H1 (cell line): ENCODE results near the gene IL1RAPL1. TPM values are rescaled to one million over a fixed set of nuclear protein-coding genes. Genes with fewer than 3 reads are reported as not detected.

Experiments used
- CTCF ChIA-PET: fragments of 300-600 bp; sonication (Branson Sonifier 250); formaldehyde crosslinking; loops from one replicate; lab custom pipeline; 2021; ENCODE audit not compliant: partially characterized antibody; lab: Charles Lee
- POLR2A ChIA-PET: fragments of 300-600 bp; sonication (Branson Sonifier 250); formaldehyde crosslinking; loops from one replicate; lab custom pipeline; 2021; ENCODE audit warnings: inconsistent platforms; ENCODE audit not compliant: partially characterized antibody; lab: Charles Lee
- DNase-seq, 2 experiments: peaks; one replicate each; pipeline versions ENCODE4 v3.0.0 to v3.0.0-alpha.2; 2010 to 2022; ENCODE audit warnings: low spot score in 2 of 2, low read depth in 1 of 2, mixed read lengths in 1 of 2
- FAIRE-seq: peaks from 2 replicates; lab custom pipeline; 2011; peaks lifted over from hg19 to GRCh38; lab: Jason Lieb, UNC
- H2AFZ ChIP-seq: 2 replicates; pipeline ENCODE4 v1.8.1; 2012; ENCODE audit warnings: low read length, inconsistent platforms
- H2AK5ac ChIP-seq: 2 replicates; pipeline ENCODE4 v1.6.1; 2013; ENCODE audit warnings: low read depth, low read length
- H2BK120ac ChIP-seq: replicated peaks from 2 replicates; pipeline ENCODE3; 2013; ENCODE audit warnings: low read depth, low read length, inconsistent platforms
- H2BK12ac ChIP-seq: 2 replicates; pipeline ENCODE4 v1.6.1; 2013; ENCODE audit warnings: low read depth, low read length
- H2BK15ac ChIP-seq: 2 replicates; pipeline ENCODE4 v1.6.1; 2013; ENCODE audit warnings: low read length
- H2BK20ac ChIP-seq: 2 replicates; pipeline ENCODE4 v1.6.1; 2013; ENCODE audit warnings: low read length
- H2BK5ac ChIP-seq: 2 replicates; pipeline ENCODE4 v1.6.1; 2013; ENCODE audit warnings: low read depth, low read length
- H3K14ac ChIP-seq: 2 replicates; pipeline ENCODE4 v1.6.1; 2013; ENCODE audit warnings: inconsistent platforms; ENCODE audit not compliant: insufficient read length
- H3K18ac ChIP-seq: 2 replicates; pipeline ENCODE4 v1.6.1; 2013; ENCODE audit warnings: low read length; ENCODE audit errors: extremely low read depth
- H3K23ac ChIP-seq: 2 replicates; pipeline ENCODE4 v1.6.1; 2013; ENCODE audit warnings: inconsistent platforms; ENCODE audit not compliant: insufficient read length
- H3K23me2 ChIP-seq: 2 replicates; pipeline ENCODE4 v1.6.1; 2013; ENCODE audit warnings: low read depth, low read length
- H3K27ac ChIP-seq: 2 replicates; pipeline ENCODE4 v1.6.1; 2011; ENCODE audit warnings: low read depth, low read length, inconsistent platforms
- H3K27me3 ChIP-seq, 4 experiments: replicated peaks in 1 of 4; 1 replicate in 1 of 4; 2 replicates in 3 of 4; pipeline versions ENCODE4 v1.6.1 to v1.8.1; 2011 to 2013; ENCODE audit warnings: low read length in 3 of 4, mild to moderate bottlenecking in 3 of 4, inconsistent platforms in 2 of 4, mixed read lengths in 2 of 4, moderate library complexity in 1 of 4; ENCODE audit not compliant: control insufficient read depth in 3 of 4, insufficient read depth in 3 of 4; ENCODE audit errors: extremely low read depth in 1 of 4
- H3K36me3 ChIP-seq, 4 experiments: 2 replicates each; pipeline versions ENCODE4 v1.6.1 to v1.8.1; 2011 to 2013; ENCODE audit warnings: mild to moderate bottlenecking in 4 of 4, low read length in 3 of 4, moderate library complexity in 2 of 4, control low read depth in 1 of 4, inconsistent platforms in 1 of 4; ENCODE audit not compliant: insufficient read depth in 4 of 4, control insufficient read depth in 2 of 4
- H3K4ac ChIP-seq: replicated peaks from 2 replicates; pipeline ENCODE3; 2013; ENCODE audit warnings: low read length, low read depth, mixed read lengths, inconsistent platforms; ENCODE audit not compliant: insufficient read length
- H3K4me1 ChIP-seq, 4 experiments: replicated peaks in 1 of 4; 1 replicate in 1 of 4; 2 replicates in 3 of 4; pipeline versions ENCODE4 v1.6.1 to v1.8.1; 2011 to 2013; ENCODE audit warnings: low read length in 3 of 4, inconsistent platforms in 2 of 4, mixed read lengths in 1 of 4; ENCODE audit not compliant: insufficient read depth in 4 of 4, control insufficient read depth in 3 of 4
- H3K4me2 ChIP-seq, 2 experiments: 2 replicates each; pipeline versions ENCODE4 v1.6.1 to v1.8.1; 2011 to 2013; ENCODE audit warnings: low read depth in 2 of 2, low read length in 2 of 2, control low read depth in 1 of 2, inconsistent platforms in 1 of 2, mild to moderate bottlenecking in 1 of 2; ENCODE audit not compliant: insufficient read depth in 1 of 2
- H3K4me3 ChIP-seq, 4 experiments: fragments of 200-600, 300-600 bp in 1 of 4; sonication (generic), shearing (Covaris generic), sonication (Bioruptor Twin) in 1 of 4; 2 replicates each; pipeline versions ENCODE4 v1.5.1 to v1.8.1; 2011 to 2016; ENCODE audit warnings: low read length in 4 of 4, low read depth in 3 of 4, control low read depth in 2 of 4, inconsistent platforms in 2 of 4, mild to moderate bottlenecking in 2 of 4, mixed read lengths in 1 of 4, moderate library complexity in 1 of 4; ENCODE audit not compliant: insufficient read depth in 2 of 4; ENCODE audit errors: extremely low read depth in 1 of 4
- H3K56ac ChIP-seq: replicated peaks from 2 replicates; pipeline ENCODE3; 2013; ENCODE audit warnings: low read depth, mild to moderate bottlenecking, mixed read lengths, low read length, inconsistent platforms; ENCODE audit not compliant: insufficient read length
- H3K79me1 ChIP-seq: 2 replicates; pipeline ENCODE4 v1.6.1; 2013; ENCODE audit warnings: low read depth, low read length, control low read depth
- H3K79me2 ChIP-seq, 2 experiments: 2 replicates each; pipeline versions ENCODE4 v1.6.1 to v1.8.1; 2012 to 2013; ENCODE audit warnings: low read length in 2 of 2, mild to moderate bottlenecking in 2 of 2, inconsistent platforms in 1 of 2; ENCODE audit not compliant: insufficient read depth in 2 of 2, control insufficient read depth in 1 of 2
- H3K9ac ChIP-seq, 4 experiments: replicated peaks in 1 of 4; 1 replicate in 1 of 4; 2 replicates in 3 of 4; pipeline versions ENCODE4 v1.6.1 to v1.8.1; 2011 to 2013; ENCODE audit warnings: low read depth in 3 of 4, low read length in 3 of 4, control low read depth in 2 of 4, mild to moderate bottlenecking in 2 of 4, moderate library complexity in 2 of 4, inconsistent platforms in 1 of 4; ENCODE audit errors: extremely low read depth in 1 of 4
- H3K9me3 ChIP-seq, 2 experiments: 2 replicates each; pipeline versions ENCODE4 v1.6.1 to v1.8.1; 2012 to 2013; ENCODE audit warnings: mild to moderate bottlenecking in 2 of 2, moderate library complexity in 2 of 2, control low read depth in 1 of 2, inconsistent platforms in 1 of 2, low read depth in 1 of 2, low read length in 1 of 2, mixed read lengths in 1 of 2; ENCODE audit not compliant: insufficient read depth in 2 of 2
- H4K20me1 ChIP-seq, 2 experiments: replicated peaks in 1 of 2; 2 replicates each; pipeline versions ENCODE3 to v1.8.1; 2011 to 2013; ENCODE audit warnings: inconsistent platforms in 2 of 2, low read length in 2 of 2, mild to moderate bottlenecking in 1 of 2; ENCODE audit not compliant: insufficient read depth in 2 of 2, control insufficient read depth in 1 of 2
- H4K5ac ChIP-seq: 2 replicates; pipeline ENCODE4 v1.6.1; 2013; ENCODE audit warnings: low read length, low read depth, mixed read lengths, inconsistent platforms; ENCODE audit not compliant: insufficient read length
- H4K8ac ChIP-seq: 2 replicates; pipeline ENCODE4 v1.8.0; 2013; ENCODE audit warnings: mild to moderate bottlenecking, moderate library complexity, low read length, inconsistent platforms; ENCODE audit not compliant: insufficient read depth; ENCODE audit errors: extremely low read depth
- H4K91ac ChIP-seq: replicated peaks from 2 replicates; pipeline ENCODE3; 2013; ENCODE audit warnings: low read length, mixed read lengths, inconsistent platforms; ENCODE audit not compliant: insufficient read length
- CEBPB ChIP-seq: IDR thresholded peaks from 2 replicates; pipeline ENCODE4 v1.6.1; 2012; ENCODE audit warnings: low read depth, low read length
- CREB1 ChIP-seq: IDR thresholded peaks from 2 replicates; pipeline ENCODE4 v1.6.1; 2012; ENCODE audit warnings: inconsistent platforms
- KDM5A ChIP-seq: fragments of 200-600 bp; IDR thresholded peaks from 2 replicates; pipeline ENCODE4 v1.7.1; 2012; ENCODE audit warnings: mild to moderate bottlenecking, low read length, inconsistent platforms, mixed read lengths
- PHF8 ChIP-seq: fragments of 200-600 bp; sonication (generic); conservative IDR thresholded peaks from 2 replicates; pipeline ENCODE4 v1.7.1; 2012; ENCODE audit warnings: low read depth, mild to moderate bottlenecking, inconsistent platforms, low read length, moderate library complexity
- RFX5 ChIP-seq: IDR thresholded peaks from 2 replicates; pipeline ENCODE4 v1.6.1; 2011; ENCODE audit warnings: low read depth, low read length, improper control_type of control experiment, borderline replicate concordance
- TCF12 ChIP-seq: IDR thresholded peaks from 2 replicates; pipeline ENCODE4 v1.6.1; 2011; ENCODE audit warnings: low read depth, mild to moderate bottlenecking, low read length
- TEAD4 ChIP-seq: IDR thresholded peaks from 2 replicates; pipeline ENCODE4 v1.6.1; 2012; ENCODE audit warnings: low read depth, low read length, inconsistent platforms, mixed read lengths
- WGBS, 2 experiments: shearing (Covaris generic) in 1 of 2; methylation state at CpG; one replicate each; pipeline versions ENCODE4 v1.1.6 to v1.1.7; 2013 to 2015; ENCODE audit warnings: low lambda C conversion rate in 2 of 2, mixed read lengths in 2 of 2, inconsistent platforms in 1 of 2, low coverage in 1 of 2, missing lambda C conversion rate in 1 of 2; ENCODE audit not compliant: insufficient replicate concordance in 2 of 2, insufficient coverage in 1 of 2, insufficient read length in 1 of 2; ENCODE audit errors: extremely low coverage in 1 of 2, missing lambda C conversion rate in 1 of 2; 5-methylcytosine and 5-hydroxymethylcytosine counted together
- polyA plus RNA-seq, 7 experiments: library from polyadenylated mRNA; depleted of rRNA in 3 of 7; stranded (reverse) in 5 of 7; unstranded in 2 of 7; fragments of >200 nt in 5 of 7; fragments of 200-250 nt in 2 of 7; gene quantifications; 1 replicate in 5 of 7; 2 replicates in 1 of 7; 4 replicates in 1 of 7; pipeline versions ENCODE4 v1.2.1 to v1.2.3, GENCODE V29; 2011 to 2013; ENCODE audit warnings: missing spikeins in 2 of 7, mixed read lengths in 2 of 7
- total RNA-seq: library from RNA; stranded (reverse); fragmentation: NEBNext Ultra II Directional; extraction: Animal tissue kit (Norgen Biotek cat#: 25700); gene quantifications from 2 replicates; pipeline ENCODE4 v1.2.1, GENCODE V29; 2021

The IL1RAPL1 gene
- total and polyA plus RNA-seq, 2 of the 8 experiments (the other 6 are each of a cell fraction or from before 2014, with no cell fraction given) = 0.11 to 0.35 TPM

- H2BK15ac ChIP-seq = no peak overlapping the region
- H4K5ac ChIP-seq = no peak overlapping the region
- no peak overlapping the region for H2BK12ac ChIP-seq
- H3K4me2 ChIP-seq = no peak overlapping the region
- no peak overlapping the region for H2BK120ac ChIP-seq
- no peaks in the 10 kb centered on the region for H3K79me2 ChIP-seq
- H3K23ac ChIP-seq = no peak overlapping the region
- H2AK5ac ChIP-seq = no peak overlapping the region
- H3K79me1 ChIP-seq = no peaks in the 10 kb centered on the region
- no peaks in the 10 kb centered on the region for H3K4me1 ChIP-seq
- CTCF ChIA-PET = no interaction called here
- H2BK5ac ChIP-seq = no peak overlapping the region
- no peaks in the 10 kb centered on the region for H3K23me2 ChIP-seq
- DNase-seq = no peak
- FAIRE-seq = no peak
- 87% methylated on average over 4 of the region's 4 CpGs; no CpG with 5 or more reads in 1 of the 2 experiments for WGBS, 2 experiments
- H2AFZ ChIP-seq = no peak overlapping the region
- H3K9ac ChIP-seq = no peak overlapping the region
- no peak overlapping the region for H4K91ac ChIP-seq
- no peaks in the 10 kb centered on the region for H4K20me1 ChIP-seq
- H3K56ac ChIP-seq = no peak overlapping the region
- H3K27ac ChIP-seq = no peak overlapping the region
- H3K4ac ChIP-seq = no peak overlapping the region
- POLR2A ChIA-PET = no interaction called here
- no peaks in the 10 kb centered on the region for H3K27me3 ChIP-seq
- H3K4me3 ChIP-seq = no peak overlapping the region
- no peak overlapping the region for H2BK20ac ChIP-seq
- H4K8ac ChIP-seq = no peak overlapping the region
- no peaks in the 10 kb centered on the region for H3K36me3 ChIP-seq
- no peaks in the 10 kb centered on the region for H3K9me3 ChIP-seq
- H3K18ac ChIP-seq = no peak overlapping the region
- no peak overlapping the region for H3K14ac ChIP-seq
- TF ChIP-seq TCF12 (no peak), CREB1 (no peak), RFX5 (no peak), PHF8 (no peak), CEBPB (no peak), KDM5A (no peak), TEAD4 (no peak)
These were observed 1075.7 kb downstream of the IL1RAPL1 start for GRCh38 chrX:29662759-29663503.
